GM12891 (cell line): ENCODE results near the gene ANKRD13B.

Source experiments
- PAX5 ChIP-seq: IDR thresholded peaks from 2 replicates; pipeline ENCODE4 v1.6.1; 2011; ENCODE audit warnings: low read length, moderate library complexity, mild to moderate bottlenecking; ENCODE audit not compliant: insufficient read depth, severe bottlenecking
- POLR2A ChIP-seq: IDR thresholded peaks from 2 replicates; pipeline ENCODE4 v1.6.1; 2011; ENCODE audit warnings: low read depth, low read length, control low read depth
- POLR2AphosphoS5 ChIP-seq: IDR thresholded peaks from 2 replicates; pipeline ENCODE4 v1.6.1; 2011; ENCODE audit warnings: low read depth, low read length, control low read depth
- POU2F2 ChIP-seq: IDR thresholded peaks from 2 replicates; pipeline ENCODE4 v1.6.1; 2011; ENCODE audit warnings: low read depth, mild to moderate bottlenecking, control low read depth, low read length, moderate library complexity
- SPI1 ChIP-seq: IDR thresholded peaks from 2 replicates; pipeline ENCODE4 v1.6.1; 2011; ENCODE audit warnings: low read depth, low read length, control low read depth
- TAF1 ChIP-seq: IDR thresholded peaks from 2 replicates; pipeline ENCODE4 v1.6.1; 2011; ENCODE audit warnings: low read depth, low read length, control low read depth

- TF ChIP-seq POLR2A = no peak
- TF ChIP-seq PAX5 = no peak
- no peak for TF ChIP-seq TAF1
- no peak for TF ChIP-seq POLR2AphosphoS5
- no peak for TF ChIP-seq SPI1
- TF ChIP-seq POU2F2 = no peak
These were observed 3.2 kb downstream of the ANKRD13B start for GRCh38 chr17:29595943-29596774.
